EL (cell line): ENCODE results near the gene OR10A3.

Source experiments
- DNase-seq: peaks from one replicate; pipeline ENCODE4 v3.0.0-alpha.2; 2016

Gene OR10A3

DNA sequence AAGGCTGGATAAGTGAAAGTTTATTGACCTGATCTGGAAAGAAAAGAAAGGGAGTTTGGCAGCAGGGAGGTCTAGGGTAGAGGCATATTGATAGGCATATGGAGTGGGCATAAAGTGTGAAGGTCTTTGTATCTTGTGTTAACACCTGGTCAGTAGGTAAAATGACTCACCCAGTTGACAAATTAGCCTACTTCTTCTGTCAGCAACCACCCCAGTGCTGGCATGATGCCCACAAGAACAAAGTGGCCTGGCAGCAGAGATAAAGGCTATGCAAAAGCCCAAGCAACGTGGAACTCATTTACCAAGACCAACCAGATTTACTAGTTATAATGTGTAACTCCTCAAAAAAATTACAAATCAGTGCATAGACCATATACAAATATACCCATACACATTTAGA is 4.9 kb downstream of the OR10A3 start:
- DNase-seq, result no peak

DNA sequence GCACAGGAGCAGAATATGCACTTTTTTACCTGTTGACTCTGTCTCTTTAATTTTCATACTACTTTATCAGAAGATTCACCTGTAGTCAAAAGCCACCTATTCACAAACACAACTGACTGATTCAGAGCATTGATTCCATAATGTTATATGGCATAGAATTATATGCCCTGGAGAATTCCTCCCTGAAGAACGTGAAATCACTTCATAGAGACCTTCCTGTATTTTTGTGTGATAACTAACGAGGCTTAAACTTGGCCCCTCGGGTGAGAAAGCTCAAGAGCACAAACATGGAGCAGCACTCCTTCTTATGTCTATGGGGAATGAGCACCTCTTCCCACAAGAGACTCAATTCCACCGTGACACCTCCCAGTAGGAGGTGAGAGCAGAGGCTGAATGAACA is 10.3 kb downstream of the OR10A3 start, which contains the start of gene OR10A6:
OR10A6 (minus strand) TSS at position 101 of the 400 bp plus-strand sequence. CDS start 2,606 bp downstream, outside the sequence.
- DNase-seq, result no peak

- peak; percentile 45 for DNase-seq
Measured at GRCh38 chr11:7927635-7928034, 13.9 kb downstream of the OR10A3 start.

GRCh38 chr11:7924536-7924935 is 17.0 kb downstream of the OR10A3 start:
- DNase-seq, result no peak

DNA sequence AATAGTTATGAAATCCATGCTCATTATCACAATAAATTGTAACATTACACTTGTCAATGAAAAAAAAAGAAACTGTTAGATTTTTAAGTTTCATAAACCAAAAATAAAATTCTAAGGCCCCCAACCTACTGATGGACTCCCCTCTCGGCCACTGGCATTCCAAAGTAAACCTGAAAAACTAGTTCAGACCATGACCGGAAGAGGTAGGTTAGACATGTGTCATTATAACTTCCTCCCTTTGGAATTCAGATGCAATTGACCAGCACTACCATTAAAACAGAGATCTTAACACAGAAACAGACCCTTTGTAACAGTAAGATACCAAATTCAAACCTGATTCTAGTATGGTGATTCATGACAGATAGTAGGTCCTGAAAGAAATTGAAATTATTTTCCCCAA is 23.4 kb downstream of the OR10A3 start:
- DNase-seq, result no peak

- no peak for DNase-seq
Measured at GRCh38 chr11:7911011-7911410, 30.5 kb downstream of the OR10A3 start.

- DNase-seq, result no peak
Measured at GRCh38 chr11:7910286-7910788, 31.2 kb downstream of the OR10A3 start.

GRCh38 chr11:7909585-7910285 is 31.8 kb downstream of the OR10A3 start:
- peak; percentile 48 for DNase-seq

GRCh38 chr11:7907121-7907520 is 34.4 kb downstream of the OR10A3 start:
- DNase-seq, result no peak

GRCh38 chr11:7906481-7906880 is 35.0 kb downstream of the OR10A3 start:
- peak; percentile 33 for DNase-seq

- DNase-seq, result peak; percentile 80
Measured at GRCh38 chr11:7905961-7906429, 35.5 kb downstream of the OR10A3 start.

GRCh38 chr11:7905549-7905948 is 36.0 kb downstream of the OR10A3 start:
- DNase-seq, result peak; percentile 32

GRCh38 chr11:7904917-7905316 is 36.6 kb downstream of the OR10A3 start:
- peak; percentile 72 for DNase-seq

GRCh38 chr11:7903940-7904339 is 37.6 kb downstream of the OR10A3 start:
- DNase-seq, result peak; percentile 16

GRCh38 chr11:7901319-7901854 is 40.1 kb downstream of the OR10A3 start:
- no peak for DNase-seq

- no peak for DNase-seq
Measured at GRCh38 chr11:7900686-7901085, 40.8 kb downstream of the OR10A3 start.

GRCh38 chr11:7899418-7899817 is 42.1 kb downstream of the OR10A3 start:
- DNase-seq, result peak; percentile 35

DNA sequence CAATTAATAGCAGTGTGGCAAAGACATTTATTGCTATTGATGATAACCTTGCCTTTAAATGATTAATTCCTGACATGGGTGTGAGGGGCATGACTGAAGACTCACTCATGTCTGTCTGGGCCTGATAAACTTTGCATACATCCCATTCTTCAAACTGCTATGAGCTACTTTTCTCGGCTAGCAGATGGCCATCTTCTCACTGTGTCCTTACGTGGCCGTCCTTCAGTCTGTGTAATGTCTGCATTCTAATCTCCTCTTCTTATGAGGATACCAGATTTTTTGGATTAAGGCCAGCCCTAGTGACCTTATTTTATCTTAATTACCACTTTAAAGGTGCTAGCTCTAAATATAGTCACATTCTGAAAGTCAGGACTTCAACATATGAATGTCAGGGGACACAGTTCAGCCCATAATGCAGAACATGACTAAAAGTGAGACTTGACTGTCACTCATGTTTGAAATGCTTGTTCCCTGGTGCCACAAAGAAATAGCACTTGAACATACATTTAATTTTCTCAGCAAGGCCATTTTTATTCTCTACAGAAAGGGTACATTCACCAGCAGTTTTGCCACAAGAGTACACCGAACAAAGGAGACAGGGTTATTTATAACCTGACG is 42.7 kb downstream of the OR10A3 start:
- no peak for DNase-seq

- DNase-seq, result peak; percentile 18
Measured at GRCh38 chr11:7896009-7896785, 45.3 kb downstream of the OR10A3 start.

DNA sequence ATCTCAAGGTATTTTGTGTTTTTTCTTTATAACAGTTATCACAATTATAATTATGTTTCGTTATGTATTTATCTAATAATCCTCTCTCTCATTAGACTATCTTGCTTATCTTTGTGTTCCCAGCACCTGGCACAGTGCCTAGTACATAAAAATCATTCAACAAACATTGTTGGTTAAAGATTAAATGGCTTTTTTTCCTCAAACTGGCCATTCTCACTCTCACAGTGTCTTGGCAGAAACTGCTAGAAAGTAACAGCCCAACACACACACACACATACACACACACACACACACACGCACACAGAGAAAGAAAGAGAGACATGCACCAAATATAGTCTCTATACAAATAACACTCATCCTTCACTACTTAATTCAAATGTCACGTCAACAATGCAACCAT is 47.3 kb downstream of the OR10A3 start:
- DNase-seq, result no peak

DNA sequence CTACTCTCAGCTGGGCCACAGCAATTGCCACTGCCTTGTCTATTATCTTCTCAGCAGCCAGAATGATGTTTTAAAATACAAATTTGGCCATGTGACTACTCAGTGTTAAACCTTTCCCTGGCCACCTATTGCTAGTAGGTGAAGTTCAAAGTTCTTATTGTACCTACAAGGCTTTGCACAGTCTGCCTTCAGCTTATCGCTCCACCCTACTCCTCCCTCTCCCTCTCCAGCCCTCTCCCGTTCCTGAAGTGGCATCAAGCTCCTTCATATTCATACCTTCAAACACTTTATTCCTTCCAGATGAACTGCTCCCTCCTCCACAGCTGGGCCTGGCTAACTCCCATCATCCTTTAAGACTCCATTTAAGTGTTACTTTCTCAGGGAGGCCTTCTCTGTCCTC is 47.7 kb downstream of the OR10A3 start:
- DNase-seq, result no peak

DNA sequence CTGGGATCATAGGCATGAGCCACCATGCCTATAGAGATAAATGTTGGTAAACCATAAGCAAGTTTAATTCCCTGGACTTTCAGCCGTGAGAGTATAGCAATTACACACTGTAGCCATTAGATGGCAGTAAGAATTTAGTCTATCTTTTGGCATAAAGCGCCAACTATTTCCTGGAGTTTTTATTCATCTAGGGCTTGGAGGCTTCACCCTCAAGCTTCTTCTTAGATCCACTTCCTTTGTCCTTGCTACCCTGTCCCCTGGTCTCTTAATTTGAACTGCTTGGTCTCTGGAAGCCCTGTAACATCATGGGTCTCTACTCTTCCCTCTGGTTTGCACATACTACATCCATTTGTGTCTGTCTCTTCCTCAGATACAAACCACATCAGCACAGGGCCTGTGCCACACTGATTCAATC is 48.7 kb downstream of the OR10A3 start:
- peak; percentile 82 for DNase-seq

DNA sequence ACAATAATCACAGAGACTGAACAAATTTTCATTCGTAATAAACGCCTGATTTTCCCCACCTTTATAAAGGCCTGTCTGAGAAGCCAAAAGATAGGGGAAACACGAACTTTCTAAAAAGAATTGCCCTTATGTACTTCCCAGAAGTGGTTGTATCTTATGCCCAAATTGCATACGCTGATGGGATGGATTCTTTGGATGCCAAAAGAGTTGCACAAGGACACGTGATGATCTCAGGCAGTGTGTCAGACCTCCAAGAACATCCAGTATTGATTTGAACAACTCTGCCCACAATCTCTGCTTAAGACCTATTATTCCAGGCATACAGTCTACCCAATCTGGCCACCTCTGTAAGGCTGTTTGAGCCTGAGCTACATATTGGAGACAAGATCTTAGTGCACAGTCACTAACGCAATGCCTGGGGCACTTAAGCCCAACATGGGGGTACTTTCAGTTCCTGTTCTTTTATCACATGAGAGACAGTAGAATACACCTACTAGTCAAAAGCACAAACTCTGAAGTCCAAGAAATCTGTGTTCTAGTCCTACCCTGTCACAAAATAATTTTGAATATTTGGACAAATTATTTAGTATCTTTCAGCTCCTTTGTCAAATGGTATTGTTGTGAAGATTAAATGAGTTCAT is 49.3 kb downstream of the OR10A3 start:
- peak; percentile 95 for DNase-seq
